ENCODE results near the gene RAPGEF4.

GRCh38 chr2:172869861-172870260 is 134.2 kb downstream of the RAPGEF4 start:
- TF ChIP-seq MEIS1 (CRISPR knock-in tag; IDR thresholded peaks at IDR 0.05; ENCODE audit: borderline replicate concordance), result no peak
- TF ChIP-seq, protein P1, sequence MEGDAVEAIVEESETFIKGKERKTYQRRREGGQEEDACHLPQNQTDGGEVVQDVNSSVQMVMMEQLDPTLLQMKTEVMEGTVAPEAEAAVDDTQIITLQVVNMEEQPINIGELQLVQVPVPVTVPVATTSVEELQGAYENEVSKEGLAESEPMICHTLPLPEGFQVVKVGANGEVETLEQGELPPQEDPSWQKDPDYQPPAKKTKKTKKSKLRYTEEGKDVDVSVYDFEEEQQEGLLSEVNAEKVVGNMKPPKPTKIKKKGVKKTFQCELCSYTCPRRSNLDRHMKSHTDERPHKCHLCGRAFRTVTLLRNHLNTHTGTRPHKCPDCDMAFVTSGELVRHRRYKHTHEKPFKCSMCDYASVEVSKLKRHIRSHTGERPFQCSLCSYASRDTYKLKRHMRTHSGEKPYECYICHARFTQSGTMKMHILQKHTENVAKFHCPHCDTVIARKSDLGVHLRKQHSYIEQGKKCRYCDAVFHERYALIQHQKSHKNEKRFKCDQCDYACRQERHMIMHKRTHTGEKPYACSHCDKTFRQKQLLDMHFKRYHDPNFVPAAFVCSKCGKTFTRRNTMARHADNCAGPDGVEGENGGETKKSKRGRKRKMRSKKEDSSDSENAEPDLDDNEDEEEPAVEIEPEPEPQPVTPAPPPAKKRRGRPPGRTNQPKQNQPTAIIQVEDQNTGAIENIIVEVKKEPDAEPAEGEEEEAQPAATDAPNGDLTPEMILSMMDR (tag by site-specific recombination; IDR thresholded peaks at IDR 0.05), result no peak
- no peak for TF ChIP-seq REST (tag by site-specific recombination; IDR thresholded peaks at IDR 0.05)
